ENCODE results near the gene TNFSF12. TPM values are rescaled to one million over a fixed set of nuclear protein-coding genes. Genes with fewer than 3 reads are reported as not detected.

The TNFSF12 gene
- total and polyA plus RNA-seq, 2 donors from 2014 or later: 48.0 to 61.8 TPM

DNA sequence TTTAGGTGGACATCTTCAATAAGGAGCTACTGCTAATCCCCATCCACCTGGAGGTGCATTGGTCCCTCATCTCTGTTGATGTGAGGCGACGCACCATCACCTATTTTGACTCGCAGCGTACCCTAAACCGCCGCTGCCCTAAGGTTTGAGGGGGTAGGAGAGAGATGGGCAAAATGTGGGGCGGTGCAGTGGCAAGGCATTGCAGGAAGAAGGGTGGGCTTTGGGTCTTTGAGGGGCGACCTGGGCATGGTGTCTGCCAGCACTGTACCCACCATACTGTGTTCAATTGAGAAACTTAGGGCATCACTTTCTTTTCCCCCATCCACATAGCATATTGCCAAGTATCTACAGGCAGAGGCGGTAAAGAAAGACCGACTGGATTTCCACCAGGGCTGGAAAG lies 21.5 kb downstream of the TNFSF12 start:
- TF ChIP-seq, protein P1, sequence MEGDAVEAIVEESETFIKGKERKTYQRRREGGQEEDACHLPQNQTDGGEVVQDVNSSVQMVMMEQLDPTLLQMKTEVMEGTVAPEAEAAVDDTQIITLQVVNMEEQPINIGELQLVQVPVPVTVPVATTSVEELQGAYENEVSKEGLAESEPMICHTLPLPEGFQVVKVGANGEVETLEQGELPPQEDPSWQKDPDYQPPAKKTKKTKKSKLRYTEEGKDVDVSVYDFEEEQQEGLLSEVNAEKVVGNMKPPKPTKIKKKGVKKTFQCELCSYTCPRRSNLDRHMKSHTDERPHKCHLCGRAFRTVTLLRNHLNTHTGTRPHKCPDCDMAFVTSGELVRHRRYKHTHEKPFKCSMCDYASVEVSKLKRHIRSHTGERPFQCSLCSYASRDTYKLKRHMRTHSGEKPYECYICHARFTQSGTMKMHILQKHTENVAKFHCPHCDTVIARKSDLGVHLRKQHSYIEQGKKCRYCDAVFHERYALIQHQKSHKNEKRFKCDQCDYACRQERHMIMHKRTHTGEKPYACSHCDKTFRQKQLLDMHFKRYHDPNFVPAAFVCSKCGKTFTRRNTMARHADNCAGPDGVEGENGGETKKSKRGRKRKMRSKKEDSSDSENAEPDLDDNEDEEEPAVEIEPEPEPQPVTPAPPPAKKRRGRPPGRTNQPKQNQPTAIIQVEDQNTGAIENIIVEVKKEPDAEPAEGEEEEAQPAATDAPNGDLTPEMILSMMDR (IDR thresholded peaks at IDR 0.05; ENCODE audit: borderline replicate concordance, extremely low read depth, insufficient read depth): no peak
- Histone ChIP-seq H3K27me3 (ENCODE audit: control insufficient read depth, insufficient read depth, low read length) (no peaks in the 10 kb centered on the region), H3K4me1 (ENCODE audit: control insufficient read depth in 2 of 3, insufficient read depth in 2 of 3, low read depth in 1 of 3, low read length in 3 of 3) (peaks cover 9 to 18% (median 12%) of the 10 kb centered on the region in 3 donors), H3K9me3 (ENCODE audit: control insufficient read depth in 2 of 3, insufficient read depth in 1 of 3, low read length in 3 of 3) (no peaks in the 10 kb centered on the region), H3K9ac (ENCODE audit: low read length in 3 of 3) (no peak overlapping the region), H3K4me3 (ENCODE audit: low read length in 3 of 3) (no peak overlapping the region), H3K36me3 (ENCODE audit: control insufficient read depth in 2 of 3, insufficient read depth in 3 of 3, low read length in 3 of 3) (peaks cover 16 to 40% (median 28%) of the 10 kb centered on the region in 3 donors), H3K27ac (ENCODE audit: low read depth in 2 of 2, low read length in 2 of 2) (no peak overlapping the region)
- intact Hi-C loops (cut with DNase I): no loop called here
- no peak for DNase-seq
- no peak for FAIRE-seq

DNA sequence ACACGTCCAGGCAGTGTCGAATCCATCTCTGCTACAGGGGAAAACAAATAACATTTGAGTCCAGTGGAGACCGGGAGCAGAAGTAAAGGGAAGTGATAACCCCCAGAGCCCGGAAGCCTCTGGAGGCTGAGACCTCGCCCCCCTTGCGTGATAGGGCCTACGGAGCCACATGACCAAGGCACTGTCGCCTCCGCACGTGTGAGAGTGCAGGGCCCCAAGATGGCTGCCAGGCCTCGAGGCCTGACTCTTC lies 23.4 kb downstream of the TNFSF12 start:
- Histone ChIP-seq H3K9me3 (ENCODE audit: control insufficient read depth in 2 of 3, insufficient read depth in 1 of 3, low read length in 3 of 3) (no peaks in the 10 kb centered on the region), H3K9ac (ENCODE audit: low read length in 3 of 3) (peak overlapping the region; percentile 83 to 91 (median 88)), H3K27me3 (ENCODE audit: control insufficient read depth, insufficient read depth, low read length) (no peaks in the 10 kb centered on the region), H3K4me3 (ENCODE audit: low read length in 3 of 3) (peak overlapping the region; percentile 79 to 87 (median 87)), H3K4me1 (ENCODE audit: control insufficient read depth in 2 of 3, insufficient read depth in 2 of 3, low read depth in 1 of 3, low read length in 3 of 3) (peaks cover 9 to 20% (median 12%) of the 10 kb centered on the region in 3 donors), H3K27ac (ENCODE audit: low read depth in 2 of 2, low read length in 2 of 2) (peak overlapping the region; percentile 75 to 81), H3K36me3 (ENCODE audit: control insufficient read depth in 2 of 3, insufficient read depth in 3 of 3, low read length in 3 of 3) (peaks cover 25 to 47% (median 41%) of the 10 kb centered on the region in 3 donors)
- TF ChIP-seq, protein P1 (IDR thresholded peaks at IDR 0.05; ENCODE audit: borderline replicate concordance, extremely low read depth, insufficient read depth): no peak
- FAIRE-seq (no peak), DNase-seq (peak in 1 of 5 donors; percentile 100)
- intact Hi-C loops (cut with DNase I): no loop called here

DNA sequence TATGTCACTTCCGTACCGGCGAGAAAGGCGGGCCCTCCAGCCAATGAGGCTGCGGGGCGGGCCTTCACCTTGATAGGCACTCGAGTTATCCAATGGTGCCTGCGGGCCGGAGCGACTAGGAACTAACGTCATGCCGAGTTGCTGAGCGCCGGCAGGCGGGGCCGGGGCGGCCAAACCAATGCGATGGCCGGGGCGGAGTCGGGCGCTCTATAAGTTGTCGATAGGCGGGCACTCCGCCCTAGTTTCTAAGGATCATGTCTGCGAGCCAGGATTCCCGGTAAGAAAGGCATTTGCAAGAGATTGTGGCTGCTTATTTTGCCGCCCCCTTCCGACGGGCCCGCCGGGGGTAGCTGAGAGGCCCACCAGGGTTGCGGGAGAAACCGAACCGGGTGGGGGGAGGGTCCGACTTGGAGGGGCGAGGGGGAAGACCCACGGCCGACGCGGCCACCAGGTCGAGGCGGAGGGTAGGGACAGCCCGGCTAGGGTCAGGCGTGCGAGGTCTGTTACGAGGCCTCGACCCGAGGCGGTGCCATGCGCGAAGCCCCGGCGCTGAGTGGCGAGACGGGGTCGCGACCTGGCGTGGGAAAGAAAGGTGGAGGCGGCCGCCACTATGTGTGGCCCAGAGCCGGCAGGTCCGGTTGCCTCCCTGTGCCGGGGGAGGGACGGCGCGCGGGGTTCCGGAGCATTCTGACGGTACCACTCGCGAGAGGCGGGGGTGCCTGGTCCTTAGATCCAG lies 23.9 kb downstream of the TNFSF12 start:
- TF ChIP-seq, protein P1 (IDR thresholded peaks at IDR 0.05; ENCODE audit: borderline replicate concordance, extremely low read depth, insufficient read depth): no peak
- Histone ChIP-seq H3K4me3 (ENCODE audit: low read length in 3 of 3) (peak overlapping the region; percentile 74 to 90 (median 82)), H3K27ac (ENCODE audit: low read depth in 2 of 2, low read length in 2 of 2) (peak overlapping the region; percentile 97 to 98), H3K9ac (ENCODE audit: low read length in 3 of 3) (peak overlapping the region; percentile 63 to 97 (median 93)), H3K27me3 (ENCODE audit: control insufficient read depth, insufficient read depth, low read length) (no peaks in the 10 kb centered on the region), H3K9me3 (ENCODE audit: control insufficient read depth in 2 of 3, insufficient read depth in 1 of 3, low read length in 3 of 3) (no peaks in the 10 kb centered on the region), H3K36me3 (ENCODE audit: control insufficient read depth in 2 of 3, insufficient read depth in 3 of 3, low read length in 3 of 3) (peaks cover 28 to 52% (median 45%) of the 10 kb centered on the region in 3 donors), H3K4me1 (ENCODE audit: control insufficient read depth in 2 of 3, insufficient read depth in 2 of 3, low read depth in 1 of 3, low read length in 3 of 3) (peaks cover 9 to 21% (median 12%) of the 10 kb centered on the region in 3 donors)
- FAIRE-seq (peak; percentile 99), DNase-seq (peak; percentile 90 to 100 (median 100))
- intact Hi-C loops (cut with DNase I): no loop called here
